ENCODE data around the gene ZNF605. TPM values are rescaled to one million over a fixed set of nuclear protein-coding genes. Genes with fewer than 3 reads are reported as not detected.
"Not testable (repeated sequence)": the region's sequence is repeated elsewhere in the genome, so short reads cannot be mapped to it uniquely, and the experiment has no call there.

Gene ZNF605
- total RNA-seq, 1 donor from 2014 or later: 12.9 TPM

DNA sequence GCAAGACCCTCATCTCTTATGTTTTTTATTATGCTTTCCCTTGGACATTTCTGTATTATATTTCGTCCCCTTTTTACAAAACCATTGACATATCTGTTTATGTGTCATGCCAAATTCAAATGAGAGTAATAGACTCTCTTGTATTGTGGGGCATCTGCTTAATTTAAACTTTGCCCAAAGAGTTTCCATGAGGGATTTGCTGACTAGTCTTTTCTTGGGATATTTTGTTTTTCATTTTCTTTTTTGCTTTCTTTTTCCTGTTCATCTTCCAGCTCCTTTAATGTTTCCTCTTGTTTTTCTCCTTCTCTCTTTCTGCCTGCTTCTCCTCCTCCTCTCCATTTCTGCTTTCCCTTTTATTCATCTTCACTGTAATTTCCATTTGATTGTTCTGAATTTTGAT lies 16.3 kb upstream of the ZNF605 start:
- no peak for DNase-seq
- intact Hi-C loops (cut with micrococcal nuclease): no loop called here
- no peak overlapping the region for H3K4me3 ChIP-seq

DNA sequence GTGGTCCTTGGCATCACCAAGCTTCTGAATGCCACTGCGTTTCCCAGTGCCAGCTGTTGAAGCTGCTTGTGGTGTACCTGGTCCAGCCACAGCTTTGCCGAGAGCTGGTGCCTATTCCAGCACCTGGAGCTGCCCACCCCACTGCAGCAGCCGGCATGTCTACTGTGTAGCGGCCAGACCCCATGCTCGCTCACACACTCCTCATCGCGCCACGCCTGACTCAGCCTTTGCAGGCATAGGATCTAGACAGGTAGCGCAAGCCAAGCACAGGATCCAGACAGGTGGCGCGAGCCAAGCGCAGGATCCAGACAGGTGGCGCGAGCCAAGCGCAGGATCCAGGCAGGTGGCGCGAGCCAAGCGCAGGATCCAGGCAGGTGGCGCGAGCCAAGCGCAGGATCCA lies 11.6 kb upstream of the ZNF605 start:
- H3K4me3 ChIP-seq: no peak overlapping the region
- peaks cover 72% of the 10 kb centered on the region for H3K9me3 ChIP-seq (replicated peaks)
- H3K4me1 ChIP-seq: no peaks in the 10 kb centered on the region
- no peak for DNase-seq
- peaks cover 6% of the 10 kb centered on the region for H3K36me3 ChIP-seq
- no peaks in the 10 kb centered on the region for H3K27me3 ChIP-seq (ENCODE audit: low read depth)
- TF ChIP-seq, protein P1, sequence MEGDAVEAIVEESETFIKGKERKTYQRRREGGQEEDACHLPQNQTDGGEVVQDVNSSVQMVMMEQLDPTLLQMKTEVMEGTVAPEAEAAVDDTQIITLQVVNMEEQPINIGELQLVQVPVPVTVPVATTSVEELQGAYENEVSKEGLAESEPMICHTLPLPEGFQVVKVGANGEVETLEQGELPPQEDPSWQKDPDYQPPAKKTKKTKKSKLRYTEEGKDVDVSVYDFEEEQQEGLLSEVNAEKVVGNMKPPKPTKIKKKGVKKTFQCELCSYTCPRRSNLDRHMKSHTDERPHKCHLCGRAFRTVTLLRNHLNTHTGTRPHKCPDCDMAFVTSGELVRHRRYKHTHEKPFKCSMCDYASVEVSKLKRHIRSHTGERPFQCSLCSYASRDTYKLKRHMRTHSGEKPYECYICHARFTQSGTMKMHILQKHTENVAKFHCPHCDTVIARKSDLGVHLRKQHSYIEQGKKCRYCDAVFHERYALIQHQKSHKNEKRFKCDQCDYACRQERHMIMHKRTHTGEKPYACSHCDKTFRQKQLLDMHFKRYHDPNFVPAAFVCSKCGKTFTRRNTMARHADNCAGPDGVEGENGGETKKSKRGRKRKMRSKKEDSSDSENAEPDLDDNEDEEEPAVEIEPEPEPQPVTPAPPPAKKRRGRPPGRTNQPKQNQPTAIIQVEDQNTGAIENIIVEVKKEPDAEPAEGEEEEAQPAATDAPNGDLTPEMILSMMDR (IDR thresholded peaks at IDR 0.05; ENCODE audit: borderline replicate concordance): no peak
- intact Hi-C loops (cut with micrococcal nuclease): no loop called here
- no peak overlapping the region for H3K27ac ChIP-seq (replicated peaks)

More for the DNA sequence above, 16.3 kb upstream of the ZNF605 start:
- no peaks in the 10 kb centered on the region for H3K36me3 ChIP-seq
- TF ChIP-seq, protein P1 (IDR thresholded peaks at IDR 0.05; ENCODE audit: borderline replicate concordance): no peak
- H3K9me3 ChIP-seq (replicated peaks): peaks cover 47% of the 10 kb centered on the region
- H3K4me1 ChIP-seq: no peaks in the 10 kb centered on the region
- H3K27ac ChIP-seq (replicated peaks): no peak overlapping the region
- H3K27me3 ChIP-seq (ENCODE audit: low read depth): no peaks in the 10 kb centered on the region

DNA sequence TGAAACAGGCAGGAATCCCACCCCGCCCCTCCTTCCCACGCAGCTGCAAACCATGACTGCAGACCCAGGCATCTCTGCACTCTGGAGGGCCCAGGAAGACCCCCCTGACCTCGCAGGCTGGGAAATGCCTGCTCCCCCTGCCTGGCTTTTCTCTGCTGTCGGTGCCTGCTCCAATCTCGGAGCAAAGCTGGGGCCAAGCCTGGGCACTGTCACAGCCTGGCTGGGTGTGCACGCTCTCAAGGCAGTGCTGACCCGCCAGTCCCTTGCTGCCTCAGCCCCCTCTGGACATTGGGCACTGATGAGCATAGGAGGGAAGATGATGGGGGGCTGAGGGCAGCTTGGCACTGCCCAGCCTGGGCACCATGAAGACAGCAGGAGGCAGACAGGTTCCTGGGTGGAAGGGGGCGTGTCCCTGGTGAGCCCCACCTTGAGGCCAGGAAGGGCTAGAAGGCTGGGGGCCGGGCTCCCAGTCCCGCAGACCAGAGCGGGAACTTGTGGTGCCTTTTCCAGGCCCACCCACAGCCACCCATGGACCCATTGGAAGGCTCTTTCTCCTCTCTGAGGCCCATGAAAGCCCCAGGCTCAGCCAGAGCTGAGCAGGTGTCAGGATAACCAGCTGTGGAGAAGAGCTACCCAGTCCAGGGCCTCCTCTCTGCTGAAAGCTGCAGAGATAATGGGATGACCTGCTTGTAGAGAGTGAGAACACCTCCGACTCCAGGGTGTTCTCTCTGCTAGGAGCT lies 10.7 kb upstream of the ZNF605 start:
- intact Hi-C loops (cut with micrococcal nuclease): no loop called here
- no peak overlapping the region for H3K27ac ChIP-seq (replicated peaks)
- TF ChIP-seq, protein P1 (IDR thresholded peaks at IDR 0.05; ENCODE audit: borderline replicate concordance): no peak
- peaks cover 15% of the 10 kb centered on the region for H3K36me3 ChIP-seq
- no peaks in the 10 kb centered on the region for H3K27me3 ChIP-seq (ENCODE audit: low read depth)
- H3K4me1 ChIP-seq: no peaks in the 10 kb centered on the region
- DNase-seq: no peak
- no peak overlapping the region for H3K4me3 ChIP-seq
- peaks cover 63% of the 10 kb centered on the region for H3K9me3 ChIP-seq (replicated peaks)

DNA sequence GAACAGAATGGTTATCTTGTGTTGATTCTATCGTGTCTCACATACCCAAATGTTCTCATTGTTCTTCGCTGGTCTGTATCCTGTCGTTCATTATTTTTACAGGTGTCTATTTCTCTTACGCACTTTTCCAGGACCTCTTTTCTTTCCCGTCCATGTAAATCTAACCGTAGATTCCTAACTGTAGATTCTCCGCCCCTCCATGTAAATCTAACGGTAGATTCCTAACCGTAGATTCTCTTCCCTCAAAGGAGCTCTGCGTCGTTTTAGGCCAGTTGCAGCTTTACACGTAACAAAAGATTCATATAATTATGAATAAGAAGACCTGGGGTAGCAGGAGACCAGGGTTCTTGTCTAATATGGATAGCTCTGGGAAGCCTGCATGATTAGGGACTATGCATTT lies 9.7 kb upstream of the ZNF605 start:
- peaks cover 20% of the 10 kb centered on the region for H3K36me3 ChIP-seq

DNA sequence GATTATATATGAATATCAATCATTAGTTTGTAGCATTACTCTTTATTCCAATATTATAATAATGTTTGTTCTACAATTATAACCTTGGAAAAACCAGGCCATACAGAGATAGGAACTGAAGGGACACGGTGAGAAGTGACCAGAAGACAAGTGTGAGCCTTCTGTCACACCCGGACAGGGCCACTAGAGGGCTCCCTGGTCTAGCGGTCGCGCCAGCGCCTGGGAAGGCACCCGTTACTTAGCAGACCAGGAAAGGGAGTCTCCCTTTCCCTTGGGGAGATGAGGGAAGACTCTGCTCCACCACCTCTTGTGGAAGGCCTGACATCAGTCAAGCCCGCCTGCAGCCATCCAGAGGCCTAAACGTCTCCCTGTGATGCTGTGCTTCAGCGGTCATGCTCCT lies 7.8 kb upstream of the ZNF605 start:
- H3K4me3 ChIP-seq; H3K4me1 ChIP-seq; H3K27me3 ChIP-seq (ENCODE audit: low read depth); H3K27ac ChIP-seq (replicated peaks); intact Hi-C loops (cut with micrococcal nuclease): not testable (repeated sequence)
- Histone ChIP-seq H3K9me3 (replicated peaks) (peaks cover 42% of the 10 kb centered on the region), H3K36me3 (peaks cover 20% of the 10 kb centered on the region)
- TF ChIP-seq, protein P1 (IDR thresholded peaks at IDR 0.05; ENCODE audit: borderline replicate concordance): peak; percentile 69
- peak; percentile 48 for DNase-seq

More for the DNA sequence above, 9.7 kb upstream of the ZNF605 start:
- H3K27ac ChIP-seq (replicated peaks): no peak overlapping the region
- no peaks in the 10 kb centered on the region for H3K27me3 ChIP-seq (ENCODE audit: low read depth)
- intact Hi-C loops (cut with micrococcal nuclease): no loop called here
- peaks cover 52% of the 10 kb centered on the region for H3K9me3 ChIP-seq (replicated peaks)
- no peak overlapping the region for H3K4me3 ChIP-seq
- no peaks in the 10 kb centered on the region for H3K4me1 ChIP-seq
- TF ChIP-seq, protein P1 (IDR thresholded peaks at IDR 0.05; ENCODE audit: borderline replicate concordance): no peak
- no peak for DNase-seq

DNA sequence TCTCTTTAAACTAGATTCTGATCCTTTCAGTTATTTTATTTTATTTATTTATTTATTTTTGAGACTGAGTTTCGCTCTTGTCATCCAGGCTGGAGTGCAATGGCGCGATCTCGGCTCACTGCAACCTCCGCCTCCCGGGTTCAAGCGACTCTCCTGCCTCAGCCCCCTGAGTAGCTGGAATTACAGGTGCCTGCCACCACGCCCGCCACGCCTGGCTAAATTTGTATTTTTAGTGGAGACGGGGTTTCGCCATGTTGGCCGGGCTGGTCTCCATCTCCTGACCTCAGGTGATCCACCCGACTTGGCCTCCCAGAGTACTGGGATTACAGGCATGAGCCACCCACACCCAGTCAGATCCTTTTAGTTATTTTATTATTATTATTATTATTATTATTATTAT lies 5.7 kb upstream of the ZNF605 start:
- H3K27me3 ChIP-seq (ENCODE audit: low read depth); intact Hi-C loops (cut with micrococcal nuclease); H3K27ac ChIP-seq (replicated peaks); DNase-seq; H3K4me1 ChIP-seq; H3K4me3 ChIP-seq: not testable (repeated sequence)
- peaks cover 23% of the 10 kb centered on the region for H3K9me3 ChIP-seq (replicated peaks)
- peaks cover 20% of the 10 kb centered on the region for H3K36me3 ChIP-seq
